ENCODE data around the gene PMM1.

GRCh38 chr22:41565403-41566054 lies 24.1 kb downstream of the PMM1 start:
- TF ChIP-seq CTCF (IDR thresholded peaks at IDR 0.05; ENCODE audit: insufficient read depth, low read length, poor library complexity, severe bottlenecking) (no peak), EZH2phosphoT487 (conservative IDR thresholded peaks at IDR 0.05; ENCODE audit: low read length) (no peak)

Measured in SU-DHL-6 (cell line).